ENCODE measurements around the gene EPB41L1.

Gene EPB41L1

GRCh38 chr20:36216314-36217025 lies 61.9 kb downstream of the EPB41L1 start:
- intact Hi-C loops (cut with DNase I; ENCODE audit: low total_unique reads) = no loop called here
- H3K27ac ChIP-seq = no peak overlapping the region
- H3K4me3 ChIP-seq = no peak overlapping the region
- DNase-seq = no peak
- H3K36me3 ChIP-seq = peaks cover 0 to 94% (median 34%) of the 10 kb centered on the region in 3 donors
- no peaks in the 10 kb centered on the region for H3K4me1 ChIP-seq
- no peaks in the 10 kb centered on the region for H3K9me3 ChIP-seq
- TF ChIP-seq, protein P1, sequence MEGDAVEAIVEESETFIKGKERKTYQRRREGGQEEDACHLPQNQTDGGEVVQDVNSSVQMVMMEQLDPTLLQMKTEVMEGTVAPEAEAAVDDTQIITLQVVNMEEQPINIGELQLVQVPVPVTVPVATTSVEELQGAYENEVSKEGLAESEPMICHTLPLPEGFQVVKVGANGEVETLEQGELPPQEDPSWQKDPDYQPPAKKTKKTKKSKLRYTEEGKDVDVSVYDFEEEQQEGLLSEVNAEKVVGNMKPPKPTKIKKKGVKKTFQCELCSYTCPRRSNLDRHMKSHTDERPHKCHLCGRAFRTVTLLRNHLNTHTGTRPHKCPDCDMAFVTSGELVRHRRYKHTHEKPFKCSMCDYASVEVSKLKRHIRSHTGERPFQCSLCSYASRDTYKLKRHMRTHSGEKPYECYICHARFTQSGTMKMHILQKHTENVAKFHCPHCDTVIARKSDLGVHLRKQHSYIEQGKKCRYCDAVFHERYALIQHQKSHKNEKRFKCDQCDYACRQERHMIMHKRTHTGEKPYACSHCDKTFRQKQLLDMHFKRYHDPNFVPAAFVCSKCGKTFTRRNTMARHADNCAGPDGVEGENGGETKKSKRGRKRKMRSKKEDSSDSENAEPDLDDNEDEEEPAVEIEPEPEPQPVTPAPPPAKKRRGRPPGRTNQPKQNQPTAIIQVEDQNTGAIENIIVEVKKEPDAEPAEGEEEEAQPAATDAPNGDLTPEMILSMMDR (IDR thresholded peaks at IDR 0.05) = no peak
- H3K27me3 ChIP-seq = no peaks in the 10 kb centered on the region

GRCh38 chr20:36217226-36217625 lies 62.7 kb downstream of the EPB41L1 start:
- Histone ChIP-seq H3K36me3 (peaks cover 4 to 94% (median 33%) of the 10 kb centered on the region in 3 donors), H3K9me3 (no peaks in the 10 kb centered on the region), H3K27me3 (no peaks in the 10 kb centered on the region), H3K27ac (no peak overlapping the region), H3K4me1 (no peaks in the 10 kb centered on the region), H3K4me3 (no peak overlapping the region)
- no peak for DNase-seq
- intact Hi-C loops (cut with DNase I; ENCODE audit: low total_unique reads) = no loop called here
- TF ChIP-seq, protein P1 (IDR thresholded peaks at IDR 0.05) = no peak

GRCh38 chr20:36218380-36219064 lies 64.0 kb downstream of the EPB41L1 start:
- intact Hi-C loops (cut with DNase I; ENCODE audit: low total_unique reads) = no loop called here
- H3K27ac ChIP-seq = no peak overlapping the region
- H3K36me3 ChIP-seq = peaks cover 6 to 94% (median 33%) of the 10 kb centered on the region in 3 donors
- no peak overlapping the region for H3K4me3 ChIP-seq
- no peaks in the 10 kb centered on the region for H3K27me3 ChIP-seq
- TF ChIP-seq, protein P1 (IDR thresholded peaks at IDR 0.05) = no peak
- no peak for DNase-seq
- no peaks in the 10 kb centered on the region for H3K4me1 ChIP-seq
- H3K9me3 ChIP-seq = no peaks in the 10 kb centered on the region

DNA sequence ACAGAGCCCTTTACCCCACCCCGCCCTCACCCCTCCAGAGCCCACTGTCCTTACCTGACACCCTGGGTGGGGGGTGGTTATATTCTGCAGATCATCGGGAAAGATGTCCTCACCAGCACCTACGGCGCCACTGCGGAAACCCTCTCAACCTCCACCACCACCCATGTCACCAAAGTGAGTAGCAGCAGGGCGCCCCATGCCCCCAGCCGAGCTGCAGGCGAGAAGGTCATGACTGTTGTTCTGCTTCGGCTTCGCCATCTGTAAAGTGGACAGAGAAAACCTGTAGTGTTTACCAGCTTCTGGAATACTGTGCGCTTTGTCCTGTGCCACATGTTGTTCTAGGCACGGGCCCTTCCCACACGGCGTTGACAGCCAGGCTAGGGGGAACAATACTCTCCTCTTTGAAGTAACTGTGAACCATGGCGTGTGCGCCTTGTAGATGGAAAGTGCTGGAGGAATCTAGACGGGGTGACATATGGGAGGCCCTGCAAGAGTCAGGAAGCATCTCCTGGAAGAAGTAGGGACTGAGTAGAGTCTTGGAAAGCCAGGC lies 65.2 kb downstream of the EPB41L1 start:
- H3K27ac ChIP-seq = no peak overlapping the region
- intact Hi-C loops (cut with DNase I; ENCODE audit: low total_unique reads) = no loop called here

DNA sequence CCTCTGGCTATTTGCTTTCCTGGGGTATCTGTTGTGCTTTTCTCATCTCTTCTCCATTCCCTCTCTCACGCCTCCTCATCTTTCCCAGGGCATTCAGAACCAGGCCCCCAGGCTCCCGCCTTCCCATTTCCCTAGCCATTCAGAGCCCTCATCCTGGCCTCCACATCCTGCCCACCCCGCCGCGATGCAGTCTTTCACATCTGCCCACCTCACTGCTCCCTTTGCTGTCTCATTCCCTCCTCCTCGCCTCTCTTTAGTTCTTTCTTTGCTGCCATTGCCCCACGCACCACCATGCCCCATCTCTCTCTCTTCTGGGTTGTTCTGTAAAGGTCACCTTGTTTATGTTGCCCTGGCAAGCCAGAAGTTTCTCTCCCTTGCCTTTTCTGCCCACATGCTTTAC lies 71.1 kb downstream of the EPB41L1 start:
- Histone ChIP-seq H3K27me3 (no peaks in the 10 kb centered on the region), H3K4me3 (no peak overlapping the region), H3K36me3 (peaks cover 14 to 80% (median 18%) of the 10 kb centered on the region in 3 donors), H3K4me1 (no peaks in the 10 kb centered on the region), H3K27ac (no peak overlapping the region), H3K9me3 (no peaks in the 10 kb centered on the region)
- TF ChIP-seq, protein P1 (IDR thresholded peaks at IDR 0.05) = no peak
- intact Hi-C loops (cut with DNase I; ENCODE audit: low total_unique reads) = no loop called here
- DNase-seq = no peak

More for the DNA sequence above, 65.2 kb downstream of the EPB41L1 start:
- Histone ChIP-seq H3K27me3 (no peaks in the 10 kb centered on the region), H3K4me1 (no peaks in the 10 kb centered on the region), H3K9me3 (no peaks in the 10 kb centered on the region), H3K4me3 (no peak overlapping the region), H3K36me3 (peaks cover 6 to 87% (median 27%) of the 10 kb centered on the region in 3 donors)
- TF ChIP-seq, protein P1 (IDR thresholded peaks at IDR 0.05) = no peak
- no peak for DNase-seq
